ENCODE results near the gene BACE2.

The BACE2 gene

GRCh38 chr21:41187537-41188025 lies 19.6 kb downstream of the BACE2 start:
- Histone ChIP-seq H3K4me3 (ENCODE audit: low read depth, low read length) (no peak overlapping the region), H3K27ac (ENCODE audit: extremely low read depth, low read depth, low read length) (no peak overlapping the region), H3K4me1 (ENCODE audit: control insufficient read depth, insufficient read depth, low read length) (no peaks in the 10 kb centered on the region), H3K9me3 (ENCODE audit: control insufficient read depth, insufficient read depth, low read depth, low read length) (no peaks in the 10 kb centered on the region; the same call in 1 of the 2 replicates), H3K36me3 (ENCODE audit: control insufficient read depth in 2 of 2, insufficient read depth in 1 of 2, low read length in 2 of 2) (no peaks in the 10 kb centered on the region)
- no peak for TF ChIP-seq ZNF26 (tag by site-specific recombination; IDR thresholded peaks at IDR 0.05)
- no peak for TF ChIP-seq PRDM10 (tag by site-specific recombination; IDR thresholded peaks at IDR 0.05)
- TF ChIP-seq ZNF354C (tag by site-specific recombination; IDR thresholded peaks at IDR 0.05; ENCODE audit: borderline replicate concordance, low read depth) = no peak
- TF ChIP-seq WT1 (tag by site-specific recombination; IDR thresholded peaks at IDR 0.05) = no peak
- no peak for TF ChIP-seq BCL6B (tag by site-specific recombination; IDR thresholded peaks at IDR 0.05)
- TF ChIP-seq KLF8 (tag by site-specific recombination; IDR thresholded peaks at IDR 0.05) = no peak
- TF ChIP-seq OVOL3 (tag by site-specific recombination; IDR thresholded peaks at IDR 0.05) = no peak
- no peak for TF ChIP-seq PBX3 (CRISPR knock-in tag; IDR thresholded peaks at IDR 0.05)
- no peak for TF ChIP-seq ZNF366 (tag by site-specific recombination; conservative IDR thresholded peaks at IDR 0.05)
- no peak for TF ChIP-seq ZNF707 (tag by site-specific recombination; IDR thresholded peaks at IDR 0.05)
- no peak for TF ChIP-seq ZNF768 (tag by site-specific recombination; IDR thresholded peaks at IDR 0.05)
- no peak for TF ChIP-seq IKZF3 (tag by site-specific recombination; IDR thresholded peaks at IDR 0.05)
- TF ChIP-seq ZNF169 (tag by site-specific recombination; IDR thresholded peaks at IDR 0.05) = no peak
- no peak for TF ChIP-seq ELK4 (IDR thresholded peaks at IDR 0.05; ENCODE audit: borderline replicate concordance, low read depth, low read length)
- no peak for TF ChIP-seq KLF10 (tag by site-specific recombination; IDR thresholded peaks at IDR 0.05)
- TF ChIP-seq ZNF391 (tag by site-specific recombination; IDR thresholded peaks at IDR 0.05; ENCODE audit: borderline replicate concordance, low read depth) = no peak
- no peak for TF ChIP-seq ZNF132 (tag by site-specific recombination; IDR thresholded peaks at IDR 0.05; ENCODE audit: borderline replicate concordance)
- no peak for TF ChIP-seq ZNF223 (tag by site-specific recombination; IDR thresholded peaks at IDR 0.05)
- TF ChIP-seq MYNN (tag by site-specific recombination; IDR thresholded peaks at IDR 0.05; ENCODE audit: borderline replicate concordance) = no peak
- CTCF ChIA-PET = interaction anchor here (0.6 to 2.6 kb wide), 2 partner anchors 18 to 676 kb away, joined by 4 to 11 read pairs; no protein-coding TSS in a partner anchor
- POLR2A ChIA-PET = no interaction called here
